HG03108 (cell line): ENCODE measurements around the gene ANKS1B.
"Not testable (repeated sequence)": the region's sequence is repeated elsewhere in the genome, so short reads cannot be mapped to it uniquely, and the experiment has no call there.

Experiments used
- ATAC-seq: cut with Tn5 transposase; IDR thresholded peaks from one replicate; pipeline ENCODE4 v1.9.1; 2021; ENCODE audit warnings: moderate library complexity; ENCODE audit not compliant: unreplicated experiment

The ANKS1B gene

DNA sequence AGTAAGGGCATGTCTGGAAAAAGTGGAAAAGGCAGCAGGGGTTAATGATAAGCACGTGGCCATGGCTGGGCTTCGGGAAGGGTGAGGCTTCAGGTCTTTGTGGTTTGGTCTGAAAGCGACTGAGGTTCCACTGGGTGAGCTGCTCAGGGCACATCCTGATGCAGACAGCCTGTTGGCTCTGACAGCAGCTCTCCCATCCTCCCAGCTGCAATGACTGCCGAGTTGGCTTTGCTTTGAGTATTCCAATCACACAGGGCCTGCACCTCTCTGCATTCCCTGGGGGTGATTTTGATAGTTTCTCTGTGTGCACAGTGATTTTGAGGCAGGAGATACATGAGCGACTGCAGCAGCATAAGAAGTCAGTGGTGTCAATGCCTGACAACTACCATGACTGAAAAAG is 948.9 kb downstream of the ANKS1B start:
- no peak for ATAC-seq

DNA sequence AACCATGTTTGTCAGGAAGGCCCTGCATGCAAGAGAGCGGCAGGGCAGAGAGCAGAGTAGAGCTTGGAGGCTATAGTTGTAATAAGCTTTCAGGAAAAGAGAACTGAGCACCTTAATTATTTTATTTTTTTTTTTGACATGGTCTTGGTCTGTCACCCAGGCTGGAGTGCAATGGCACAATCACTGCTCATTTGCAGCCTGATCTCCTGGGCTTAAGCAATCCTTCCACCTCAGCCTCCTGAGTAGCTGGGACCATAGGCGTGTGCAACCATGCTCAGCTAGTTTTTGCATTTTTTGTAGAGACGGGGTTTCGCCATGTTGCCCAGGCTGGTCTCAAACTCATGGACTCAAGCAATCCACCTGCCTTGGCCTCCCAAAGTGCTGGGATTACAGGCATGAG is 950.5 kb downstream of the ANKS1B start:
- not testable (repeated sequence) for ATAC-seq

DNA sequence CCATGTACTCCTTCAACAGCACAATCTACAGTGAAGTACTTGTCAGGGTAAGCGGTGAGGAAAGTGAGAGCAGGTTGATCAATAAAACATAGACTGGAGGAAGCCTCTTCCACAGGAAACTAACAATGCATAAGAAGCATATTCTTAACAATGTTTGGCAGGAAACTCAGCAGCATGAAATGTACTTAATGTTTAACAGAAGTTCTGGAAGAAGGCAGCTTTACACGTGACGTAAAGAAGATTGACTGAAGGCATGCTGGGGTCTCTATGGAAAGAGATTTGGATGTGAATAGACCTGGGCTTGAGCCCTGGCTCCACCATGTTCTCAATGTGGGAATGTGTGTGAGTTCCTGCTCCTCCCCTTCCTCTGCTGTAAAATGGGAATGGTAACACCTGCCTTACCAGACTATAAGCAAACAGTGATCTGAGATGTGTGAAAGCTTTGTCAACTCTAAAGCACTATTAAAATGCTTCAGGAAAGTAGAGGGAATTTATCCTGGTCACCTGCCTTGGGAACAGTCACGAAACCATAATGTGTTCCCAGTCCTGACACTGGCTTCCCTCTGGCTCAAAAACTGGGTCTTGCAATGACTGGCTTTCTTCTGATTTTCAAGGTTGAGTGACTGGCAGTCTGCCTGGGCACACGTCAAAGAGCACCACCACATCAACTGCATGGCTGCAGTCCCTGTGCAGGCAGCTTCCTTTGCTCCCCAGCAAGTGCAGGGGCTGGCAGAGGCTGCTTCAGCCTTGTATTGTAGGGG is 955.0 kb downstream of the ANKS1B start:
- ATAC-seq: no peak

DNA sequence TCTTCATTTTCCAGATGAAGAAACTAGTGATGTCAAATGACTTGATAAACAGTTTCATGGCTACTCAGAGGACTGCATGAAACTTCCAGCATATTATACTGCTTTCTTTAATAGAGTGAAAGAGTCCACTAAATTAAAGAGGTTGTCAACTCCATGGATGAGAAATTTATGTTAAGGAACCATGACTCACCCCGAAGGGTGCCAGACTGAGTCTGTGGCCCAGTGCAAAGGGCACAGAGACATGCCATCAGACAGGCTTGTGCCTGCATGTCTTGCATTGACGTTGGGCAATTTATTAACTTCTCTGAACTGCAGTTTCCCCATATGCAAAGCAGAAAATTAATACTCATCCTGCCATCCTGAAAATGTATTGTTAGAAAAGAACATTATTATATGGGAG is 957.3 kb downstream of the ANKS1B start:
- no peak for ATAC-seq

DNA sequence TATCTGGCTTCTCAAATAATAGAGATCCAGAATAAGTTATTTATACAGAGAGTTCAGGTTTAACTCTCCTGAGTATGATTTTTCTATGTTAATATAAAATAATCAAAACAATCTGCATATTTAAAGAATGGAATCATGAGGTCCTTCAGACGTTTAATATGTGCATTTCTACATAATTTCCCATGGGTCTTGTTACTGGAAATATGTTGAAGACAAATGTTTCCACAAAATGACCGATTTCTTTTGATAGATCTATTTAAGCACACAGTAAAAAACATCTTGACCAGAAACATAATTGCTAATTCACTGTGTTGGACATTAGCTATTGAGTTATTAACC is 957.7 kb downstream of the ANKS1B start:
- no peak for ATAC-seq

DNA sequence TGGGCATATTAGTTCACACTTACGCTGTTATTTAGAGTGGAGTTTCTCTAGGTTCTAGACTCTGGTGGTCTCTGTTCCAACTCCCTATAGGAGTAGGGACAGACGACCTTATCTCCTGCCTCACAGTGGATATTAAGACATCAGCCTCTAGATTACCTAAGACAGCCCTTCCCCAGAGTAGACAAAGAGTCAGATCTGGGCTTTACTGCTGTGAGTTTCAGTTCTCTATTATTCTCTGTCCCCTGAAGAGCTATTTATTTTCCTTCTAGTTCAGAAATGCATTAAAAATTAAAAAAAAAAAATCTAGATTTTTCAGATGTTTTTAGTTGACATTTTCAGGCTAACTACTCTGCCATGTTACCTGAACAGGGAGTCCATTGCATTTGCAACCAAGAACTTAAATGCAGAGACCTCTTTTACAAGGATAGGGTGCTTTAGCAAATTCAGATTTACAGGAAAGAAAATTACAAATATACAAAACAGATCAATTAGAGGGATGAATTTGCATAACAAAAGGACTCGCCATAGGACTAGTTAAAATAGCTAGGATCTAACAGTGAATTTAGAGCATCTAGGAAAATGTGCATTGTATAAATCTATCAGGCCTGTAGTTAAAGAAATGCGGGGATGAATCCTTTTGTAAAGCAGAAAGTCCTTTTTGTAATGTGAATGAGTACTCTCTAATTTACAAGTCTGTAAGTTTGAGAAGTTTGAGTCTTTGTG is 958.2 kb downstream of the ANKS1B start:
- peak; percentile 57 for ATAC-seq

DNA sequence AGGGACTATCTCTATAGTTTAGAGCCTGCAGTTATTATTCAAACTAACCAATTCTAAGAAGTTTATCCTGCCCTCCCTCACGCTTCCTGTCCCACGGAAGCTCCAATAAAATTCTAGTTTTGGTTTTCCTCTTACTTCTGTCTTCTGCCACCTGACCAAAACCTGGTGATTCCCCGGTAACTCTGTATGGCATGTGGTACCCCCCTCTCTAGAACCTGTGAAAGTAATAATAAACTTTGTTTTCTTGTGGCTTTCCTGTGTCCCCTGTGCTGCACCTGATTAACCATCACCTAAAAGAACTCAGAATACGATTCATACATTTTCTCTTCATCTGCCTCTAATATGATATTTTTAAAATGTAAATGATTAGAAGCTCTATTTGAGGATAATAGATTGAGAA is 959.9 kb downstream of the ANKS1B start:
- ATAC-seq: no peak

DNA sequence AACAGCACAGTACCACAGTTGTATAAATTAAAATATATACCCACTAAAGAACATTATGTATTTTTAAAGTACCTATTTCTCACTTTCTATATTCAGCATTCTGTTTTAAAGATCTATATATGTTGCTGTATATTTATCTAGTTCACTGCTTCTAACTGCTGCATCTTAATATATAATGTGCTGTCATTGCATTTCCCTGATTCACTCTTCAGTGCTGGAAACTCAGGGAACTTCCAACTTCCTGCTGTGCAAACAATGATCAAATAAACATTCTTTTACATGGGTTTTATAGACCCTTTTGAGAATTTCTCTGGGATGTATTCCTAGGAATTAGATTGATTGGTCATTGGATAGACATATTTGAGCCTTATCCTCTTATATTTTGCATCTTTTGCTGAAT is 960.5 kb downstream of the ANKS1B start:
- ATAC-seq: no peak

DNA sequence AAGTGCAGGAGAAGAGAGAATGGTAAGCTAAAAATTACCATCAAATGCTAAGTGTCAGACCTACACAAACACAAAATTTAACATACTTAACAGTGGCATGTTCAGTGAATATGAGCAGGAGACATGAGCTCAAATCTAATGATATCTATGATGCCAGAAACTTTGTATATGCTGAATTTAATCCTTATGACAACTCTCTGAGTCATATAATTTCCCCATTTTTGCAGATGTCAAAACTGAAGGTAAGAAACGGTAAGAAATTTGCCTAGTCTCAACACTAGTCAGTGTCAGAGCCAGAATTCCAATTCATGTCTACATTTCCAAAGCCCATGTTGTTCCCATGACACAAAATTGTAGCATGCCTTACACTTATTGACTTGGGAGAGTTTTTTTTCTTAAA is 963.9 kb downstream of the ANKS1B start:
- no peak for ATAC-seq

DNA sequence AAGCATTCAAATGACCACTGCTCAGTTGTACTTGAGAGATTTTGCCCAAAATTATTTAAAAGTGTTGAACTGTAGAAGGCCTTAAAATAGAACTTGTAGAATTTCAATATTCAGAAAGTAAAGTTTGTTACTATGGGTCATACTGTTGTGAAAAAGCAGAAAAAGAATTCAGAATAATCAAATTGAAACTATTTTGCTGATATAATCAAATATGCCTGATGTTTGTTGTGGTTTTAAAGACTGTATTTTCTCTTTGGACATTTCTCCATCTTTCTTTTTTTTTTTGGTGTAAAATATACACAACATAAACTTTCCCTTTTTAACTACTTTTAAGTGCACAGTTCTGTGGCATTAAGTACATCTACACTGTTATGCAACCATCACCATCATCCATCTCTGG is 964.9 kb downstream of the ANKS1B start:
- no peak for ATAC-seq

DNA sequence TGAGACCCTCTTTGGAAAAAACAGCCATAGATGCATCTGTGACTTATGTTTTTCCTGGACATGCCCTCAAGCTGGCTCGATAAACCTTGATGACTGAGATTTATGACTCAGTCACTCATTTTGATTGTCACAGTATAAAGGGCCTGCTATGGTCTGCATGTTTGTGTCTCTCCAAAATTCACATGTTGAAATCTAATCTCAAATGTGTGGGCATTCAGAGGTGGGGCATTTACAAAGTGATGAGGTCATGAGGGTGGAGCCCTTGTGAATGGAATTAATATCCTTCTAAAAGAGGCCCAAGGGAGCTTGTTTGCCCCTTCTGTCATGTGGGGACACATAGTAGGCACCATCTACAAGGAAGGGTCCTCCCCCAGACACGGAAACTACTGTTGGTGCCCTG is 966.8 kb downstream of the ANKS1B start:
- no peak for ATAC-seq

DNA sequence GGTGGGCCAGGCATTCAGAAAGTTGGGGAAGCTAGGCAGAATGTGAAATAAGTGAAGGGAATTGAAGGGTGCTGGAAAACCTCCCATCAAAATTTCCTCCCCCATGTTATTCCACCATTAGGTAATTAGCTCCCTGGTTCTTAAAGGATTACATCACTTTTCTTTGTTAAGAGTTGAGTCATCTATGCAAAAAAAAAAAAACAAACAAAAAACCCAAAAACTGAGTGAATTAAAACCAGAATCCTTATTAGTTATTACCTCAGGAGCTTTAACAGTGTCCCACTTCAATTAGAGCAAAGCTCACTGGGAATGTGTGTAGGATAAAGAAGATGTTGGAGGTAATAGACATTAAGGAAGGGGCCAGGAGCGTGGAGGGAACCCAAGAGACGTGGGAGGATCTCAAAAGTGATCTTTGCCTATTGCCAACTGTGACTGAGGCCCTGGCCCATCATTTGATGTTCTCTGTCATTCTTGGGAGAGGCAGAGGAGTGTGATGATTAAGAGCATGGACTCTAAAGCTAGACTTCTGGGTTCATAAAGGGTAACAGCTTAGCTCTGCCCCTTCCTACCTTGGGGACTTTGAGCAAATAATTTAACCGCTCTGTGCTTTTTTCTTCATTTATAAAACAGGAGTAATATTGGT is 975.0 kb downstream of the ANKS1B start:
- ATAC-seq: no peak

DNA sequence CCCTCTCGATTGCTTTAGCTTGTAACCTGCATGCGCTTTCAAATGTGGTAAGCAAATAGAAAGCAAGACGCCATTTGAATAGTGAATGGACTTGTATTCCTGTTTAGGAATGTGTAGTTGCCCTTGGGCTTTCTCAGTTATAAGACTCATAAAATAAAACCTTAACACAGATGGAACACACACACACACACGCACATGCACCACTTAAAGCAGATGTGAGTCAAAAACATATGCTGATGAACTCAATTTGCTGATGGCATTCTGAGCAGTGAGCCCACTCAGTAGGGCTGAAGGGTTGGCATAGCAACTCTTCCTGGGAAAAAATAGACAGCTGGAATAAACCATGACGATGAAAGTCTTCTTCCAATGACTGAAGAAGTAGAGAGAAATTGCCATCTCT is 979.1 kb downstream of the ANKS1B start:
- ATAC-seq: no peak

DNA sequence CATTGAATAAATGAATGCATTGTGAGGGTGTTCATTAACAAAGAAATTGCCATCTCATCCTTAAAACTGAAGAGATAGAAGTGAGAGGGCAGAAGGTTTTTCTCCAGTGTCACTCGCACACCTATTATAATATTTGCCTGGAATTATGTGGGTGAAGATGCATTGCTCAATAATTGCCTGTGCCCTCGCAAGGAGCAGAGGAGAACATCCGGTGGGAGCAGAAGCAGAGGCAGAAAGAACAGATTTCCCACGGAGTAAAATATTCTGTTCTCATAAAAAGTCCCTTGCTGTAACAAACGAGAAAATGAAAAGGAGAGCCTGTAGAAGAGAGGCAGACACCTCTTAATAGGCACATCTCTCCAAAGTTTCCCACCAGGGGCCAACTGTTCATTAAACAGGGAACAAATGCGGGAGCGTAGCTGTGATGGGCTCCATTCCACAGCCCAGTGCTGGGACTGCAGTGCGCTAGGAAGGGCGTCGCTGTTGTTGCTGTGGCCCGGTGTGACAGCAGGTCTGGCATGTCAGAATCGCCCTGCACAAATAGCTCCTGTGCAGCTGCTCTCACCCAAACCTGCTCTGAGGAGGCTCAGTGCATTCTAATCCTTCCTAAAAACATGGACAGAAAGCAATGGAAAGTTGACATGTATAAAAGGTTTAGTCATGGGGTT is 979.8 kb downstream of the ANKS1B start:
- ATAC-seq: no peak

DNA sequence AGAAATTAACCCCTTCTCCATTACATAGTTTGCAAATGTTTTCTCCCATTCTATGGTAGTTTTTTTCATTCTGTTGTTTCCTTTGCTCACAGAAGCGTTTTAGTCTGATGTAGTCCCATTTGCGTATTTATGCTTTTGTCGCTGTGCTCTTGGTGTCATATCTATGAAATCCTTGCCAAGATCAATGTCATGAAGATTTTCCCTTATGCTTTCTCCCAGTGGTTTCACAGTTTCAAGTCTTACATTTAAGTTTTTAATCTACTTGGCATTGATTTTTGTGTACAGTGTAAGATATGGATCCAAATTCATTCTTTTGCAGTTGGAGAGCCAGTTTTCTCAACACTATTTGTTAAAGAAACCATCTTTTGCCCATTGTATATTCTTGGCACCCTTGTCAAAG is 982.0 kb downstream of the ANKS1B start:
- ATAC-seq: no peak

DNA sequence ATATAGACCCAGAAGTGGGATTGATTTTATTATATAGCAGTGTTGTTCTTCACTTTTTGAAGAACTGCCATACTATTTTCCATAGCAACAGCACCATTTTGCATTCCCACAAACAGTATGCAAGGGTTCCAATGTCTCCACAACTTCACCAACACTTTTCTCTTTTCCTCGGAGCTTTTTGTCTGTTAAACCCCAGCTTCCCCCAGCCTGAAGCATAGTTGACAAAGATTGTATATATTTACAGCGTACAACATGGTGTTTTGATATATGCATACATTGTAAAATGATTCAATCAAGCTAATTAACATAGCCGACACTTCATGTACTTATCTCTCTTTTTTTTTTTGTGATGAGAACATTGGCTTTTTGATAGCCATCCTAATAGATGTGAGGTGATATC is 982.6 kb downstream of the ANKS1B start:
- no peak for ATAC-seq

DNA sequence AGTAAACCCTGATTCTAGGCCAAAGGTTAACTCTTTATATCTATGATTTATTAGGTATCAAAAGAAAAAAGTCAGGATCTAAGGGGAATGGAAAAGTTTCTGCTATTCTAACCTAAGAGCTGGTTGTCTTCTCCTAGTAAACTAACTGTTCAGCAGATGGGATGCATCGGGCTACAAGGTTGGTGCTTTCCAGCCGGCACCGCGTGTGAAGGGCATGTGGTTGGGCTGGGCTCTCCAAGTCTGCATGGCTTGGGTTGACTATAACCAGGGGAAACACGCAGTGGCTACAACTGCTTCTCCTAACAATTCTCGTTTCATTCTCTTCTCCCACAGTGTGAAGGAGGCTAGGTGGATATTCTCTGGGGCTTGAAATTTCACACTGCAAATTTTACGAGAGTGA is 985.2 kb downstream of the ANKS1B start:
- ATAC-seq: no peak

DNA sequence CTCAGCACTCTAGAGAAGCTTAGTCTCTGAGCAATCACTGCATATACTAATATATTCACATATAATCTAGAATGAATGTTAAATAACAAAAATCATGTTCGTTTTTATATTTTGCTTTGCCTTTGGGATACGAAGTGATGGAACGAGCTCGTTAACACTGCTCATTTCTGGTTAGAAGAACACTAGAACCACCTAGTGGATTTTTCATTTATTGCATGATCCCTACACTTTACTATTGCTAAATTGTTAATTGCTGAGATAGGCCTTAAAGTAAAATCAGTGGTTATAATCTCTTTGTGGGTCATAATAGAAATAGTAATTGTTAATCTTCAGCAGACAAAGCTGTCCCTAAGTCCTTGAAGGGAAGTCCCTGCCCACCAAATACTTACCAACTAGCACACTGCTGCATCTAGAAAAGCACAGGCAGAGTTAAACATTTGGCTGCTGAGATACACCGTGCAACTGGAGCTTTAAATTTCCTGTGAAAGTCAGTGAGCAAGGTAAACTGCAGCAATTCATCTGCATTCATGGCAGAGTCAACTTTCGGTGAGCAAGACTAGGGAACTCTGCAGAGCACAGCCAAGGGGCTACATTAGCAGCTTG is 985.9 kb downstream of the ANKS1B start:
- ATAC-seq: peak; percentile 82

DNA sequence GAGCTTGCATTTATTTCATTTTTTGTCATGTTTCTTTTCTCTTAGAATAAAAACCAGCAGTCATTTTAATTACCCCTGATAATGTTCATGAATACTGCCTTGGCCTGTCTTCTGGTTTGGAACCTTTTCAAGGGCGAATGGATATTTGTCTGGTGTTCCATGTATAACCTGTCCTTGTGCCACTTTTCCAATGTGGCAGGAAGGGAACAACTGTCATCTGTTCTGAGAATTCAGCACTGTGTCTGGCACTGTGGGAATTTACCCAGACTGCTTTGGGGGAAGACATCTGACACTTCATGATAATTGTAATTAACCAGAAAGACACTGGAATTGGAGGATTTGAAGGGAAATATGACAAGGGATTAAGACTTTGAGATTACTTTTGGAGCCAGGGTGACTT is 986.8 kb downstream of the ANKS1B start:
- ATAC-seq: no peak

DNA sequence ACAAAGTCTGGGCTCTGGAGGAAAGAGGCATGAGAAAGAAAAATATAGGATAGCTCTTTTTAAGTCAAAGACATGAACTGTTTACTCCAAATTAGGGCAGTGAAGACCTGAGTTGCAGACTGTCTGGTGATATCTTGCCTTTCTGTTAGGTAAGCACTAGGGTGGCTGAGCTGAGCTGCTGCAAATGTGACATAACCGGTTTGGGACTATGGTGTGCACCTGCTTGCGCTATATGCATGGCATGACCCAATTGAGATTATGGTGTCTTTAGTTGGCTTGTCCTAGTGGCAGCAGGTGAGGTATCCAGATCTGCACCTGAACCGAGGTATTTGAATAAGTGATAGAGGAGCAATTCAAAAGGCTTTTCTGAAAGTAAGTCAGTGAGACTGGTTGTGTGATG is 994.1 kb downstream of the ANKS1B start:
- no peak for ATAC-seq

DNA sequence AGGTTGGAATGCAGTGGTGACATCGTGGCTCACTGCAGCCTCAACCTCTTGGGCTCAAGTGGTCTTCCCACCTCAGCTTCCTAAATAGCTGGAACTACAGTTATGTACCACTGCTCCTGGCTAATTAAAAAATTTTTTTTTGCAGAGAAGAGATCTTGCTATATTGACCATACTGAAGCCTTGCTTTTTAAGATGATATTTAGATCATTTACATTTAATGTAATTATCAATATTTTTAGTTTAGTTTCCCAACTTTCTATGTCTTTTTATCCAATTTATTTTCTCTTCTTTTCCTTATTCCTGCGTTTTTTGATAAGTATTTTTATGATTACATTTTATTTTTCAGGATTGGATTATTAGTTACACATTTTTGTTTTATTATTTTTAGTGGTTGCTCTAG is 999.6 kb downstream of the ANKS1B start:
- ATAC-seq: no peak
